ENCODE results near the gene PLCB4.

DNA sequence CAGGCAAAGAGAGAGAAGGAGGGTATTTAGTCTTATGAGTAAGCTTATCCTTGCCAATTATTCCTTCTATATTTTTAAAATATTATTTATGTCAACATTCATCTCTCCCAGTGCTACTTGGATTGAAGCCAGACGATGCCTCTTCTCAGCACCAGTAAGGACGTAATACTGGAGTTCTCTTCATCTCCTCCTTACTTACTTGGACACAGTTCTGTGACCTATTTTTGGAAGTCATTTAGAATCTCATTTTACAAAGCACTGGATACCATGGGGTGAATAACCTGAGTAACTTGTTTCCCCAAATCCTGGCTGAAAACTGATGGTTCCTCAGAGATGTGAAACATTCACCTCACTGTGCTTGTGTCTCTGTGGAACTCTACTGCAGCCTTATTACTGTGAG lies 308.1 kb downstream of the PLCB4 start:
- TF ChIP-seq, protein P1, sequence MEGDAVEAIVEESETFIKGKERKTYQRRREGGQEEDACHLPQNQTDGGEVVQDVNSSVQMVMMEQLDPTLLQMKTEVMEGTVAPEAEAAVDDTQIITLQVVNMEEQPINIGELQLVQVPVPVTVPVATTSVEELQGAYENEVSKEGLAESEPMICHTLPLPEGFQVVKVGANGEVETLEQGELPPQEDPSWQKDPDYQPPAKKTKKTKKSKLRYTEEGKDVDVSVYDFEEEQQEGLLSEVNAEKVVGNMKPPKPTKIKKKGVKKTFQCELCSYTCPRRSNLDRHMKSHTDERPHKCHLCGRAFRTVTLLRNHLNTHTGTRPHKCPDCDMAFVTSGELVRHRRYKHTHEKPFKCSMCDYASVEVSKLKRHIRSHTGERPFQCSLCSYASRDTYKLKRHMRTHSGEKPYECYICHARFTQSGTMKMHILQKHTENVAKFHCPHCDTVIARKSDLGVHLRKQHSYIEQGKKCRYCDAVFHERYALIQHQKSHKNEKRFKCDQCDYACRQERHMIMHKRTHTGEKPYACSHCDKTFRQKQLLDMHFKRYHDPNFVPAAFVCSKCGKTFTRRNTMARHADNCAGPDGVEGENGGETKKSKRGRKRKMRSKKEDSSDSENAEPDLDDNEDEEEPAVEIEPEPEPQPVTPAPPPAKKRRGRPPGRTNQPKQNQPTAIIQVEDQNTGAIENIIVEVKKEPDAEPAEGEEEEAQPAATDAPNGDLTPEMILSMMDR (IDR thresholded peaks at IDR 0.05), result no peak
- no peak for TF ChIP-seq POLR2A (IDR thresholded peaks at IDR 0.05)

Data from testis (tissue), 2 donors.